Measurements from ENCODE around the gene ELAVL1. TPM values are rescaled to one million over a fixed set of nuclear protein-coding genes. Genes with fewer than 3 reads are reported as not detected.

The ELAVL1 gene
- total and polyA plus RNA-seq, 2 experiments from 2014 or later, result 81.6 to 143 TPM

GRCh38 chr19:7925171-7925851 is 80.1 kb downstream of the ELAVL1 start (continued):
- TF ChIP-seq ZNF462 (CRISPR knock-in tag; IDR thresholded peaks at IDR 0.05) (no peak), ZNF331 (CRISPR knock-in tag; IDR thresholded peaks at IDR 0.05; ENCODE audit: low read depth) (no peak), ZNF114 (CRISPR knock-in tag; IDR thresholded peaks at IDR 0.05) (no peak), EZH2 (IDR thresholded peaks at IDR 0.05; ENCODE audit: low read depth, unreplicated experiment) (no peak)

- H3K27ac Mint-ChIP-seq, result no peak overlapping the region
- peaks cover 4% of the 10 kb centered on the region; the same call in 1 of the 2 replicates for H3K4me1 ChIP-seq (ENCODE audit: insufficient read depth)
- no peak overlapping the region for H3K27ac ChIP-seq (ENCODE audit: low read depth)
Measured at GRCh38 chr19:7924651-7925170, 80.7 kb downstream of the ELAVL1 start.

More at GRCh38 chr19:7924651-7925170, 80.7 kb downstream of the ELAVL1 start:
- Histone ChIP-seq H3K4me3 (peak overlapping the region; percentile 61), H3K9me2 (ENCODE audit: insufficient read depth) (no peaks in the 10 kb centered on the region), H2AFZ (no peak overlapping the region), H3K27me3 (ENCODE audit: insufficient read depth) (no peaks in the 10 kb centered on the region), H3K4me2 (peak overlapping the region; percentile 76), H4K20me1 (replicated peaks; ENCODE audit: insufficient read depth) (peaks cover 9% of the 10 kb centered on the region; the same call in 1 of the 2 replicates), H3K36me3 (ENCODE audit: insufficient read depth) (no peaks in the 10 kb centered on the region), H3F3A (replicated peaks; ENCODE audit: low read depth) (peaks cover 29% of the 10 kb centered on the region), H3K79me2 (replicated peaks; ENCODE audit: insufficient read depth) (no peaks in the 10 kb centered on the region)
- Mint-ChIP-seq H3K9me3 (no peaks in the 10 kb centered on the region), H3K4me1 (peaks cover 11% of the 10 kb centered on the region), H3K36me3 (ENCODE audit: low read depth) (peaks cover 24% of the 10 kb centered on the region), H3K27me3 (ENCODE audit: insufficient read depth, low read depth, poor library complexity) (peaks cover 25% of the 10 kb centered on the region), H3K4me3 (peak overlapping the region; percentile 51; the same call in 2 of the 3 replicates)
- ATAC-seq (peak; percentile 12), DNase-seq (ENCODE audit: low spot score) (peak; percentile 58)
- no peak for TF ChIP-seq NANOG (IDR thresholded peaks at IDR 0.05; ENCODE audit: borderline replicate concordance)
- TF ChIP-seq POLR2AphosphoS5 (IDR thresholded peaks at IDR 0.05; ENCODE audit: low read depth), result 0 out of 2 replicates have a peak, but pooled peaks have one; percentile 5
